ENCODE data around the gene TMEM100. TPM values are rescaled to one million over a fixed set of nuclear protein-coding genes. Genes with fewer than 3 reads are reported as not detected.

Gene TMEM100
- total and polyA plus RNA-seq, 10 of the 15 experiments (the other 5 are each of a cell fraction or from before 2014, with no cell fraction given): not detected

DNA sequence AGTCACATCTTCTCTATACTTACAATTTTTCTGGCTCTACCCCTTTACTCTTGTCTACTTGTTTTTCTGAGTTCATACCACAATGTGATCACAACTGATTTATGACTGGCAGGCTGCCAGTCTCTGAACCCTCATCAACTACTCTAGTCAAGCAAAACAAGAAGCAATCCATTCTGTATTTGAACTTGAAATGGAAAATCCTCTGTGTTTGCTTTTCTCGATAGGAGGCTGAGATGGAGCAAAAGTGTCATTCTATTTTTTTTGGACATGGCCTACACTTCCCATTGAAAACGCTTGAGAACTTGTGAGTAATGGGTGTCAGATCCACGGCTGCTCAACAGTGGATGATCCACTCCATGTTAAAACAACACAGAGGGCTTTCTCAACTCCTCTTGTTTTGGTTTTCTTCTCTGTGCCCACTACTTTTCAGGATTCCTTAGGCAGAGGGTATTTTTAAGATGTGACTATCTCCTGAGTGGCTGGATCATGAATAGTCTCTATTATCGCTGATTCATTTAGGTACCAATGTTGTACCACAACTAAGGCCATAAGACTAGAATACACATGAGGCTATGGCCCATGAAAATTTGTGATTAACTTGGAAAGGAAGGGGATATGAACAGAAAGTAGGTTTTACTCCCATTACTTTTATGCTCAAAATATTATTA, 11.7 kb downstream of the TMEM100 start:
- no peak for DNase-seq (ENCODE audit: low read depth, low spot score)
- no peak for FAIRE-seq
- no peaks in the 10 kb centered on the region for H3K36me3 ChIP-seq (ENCODE audit: control insufficient read depth in 2 of 2, insufficient read depth in 2 of 2, low read length in 1 of 2)
- WGBS (ENCODE audit: insufficient coverage, insufficient replicate concordance, low lambda C conversion rate, missing lambda C conversion rate): 31% methylated on average over 4 of the region's 4 CpGs
- H3K4me3 ChIP-seq: no peak overlapping the region
- no peaks in the 10 kb centered on the region for H3K79me2 ChIP-seq (ENCODE audit: control insufficient read depth, insufficient read depth, low read length)
- ChIA-PET CTCF (no interaction called here), SMC1A (ENCODE audit: uncharacterized antibody, unreplicated experiment) (no interaction called here), POLR2A (no interaction called here), RAD21 (ENCODE audit: unreplicated experiment) (no interaction called here)
- H3K9me3 ChIP-seq (replicated peaks; ENCODE audit: control insufficient read depth, insufficient read depth, low read length): no peaks in the 10 kb centered on the region
- TF ChIP-seq ZNF274 (IDR thresholded peaks at IDR 0.05; ENCODE audit: insufficient read depth, insufficient read length) (no peak), TARDBP (IDR thresholded peaks at IDR 0.05; ENCODE audit: borderline replicate concordance) (no peak), YBX1 (IDR thresholded peaks at IDR 0.05) (no peak), POLR2AphosphoS5 (IDR thresholded peaks at IDR 0.05; ENCODE audit: low read length) (no peak), TAF1 (IDR thresholded peaks at IDR 0.05; ENCODE audit: borderline replicate concordance, low read depth, low read length) (no peak), FOXK2 (IDR thresholded peaks at IDR 0.05) (no peak), HDAC6 (IDR thresholded peaks at IDR 0.05; ENCODE audit: unreplicated experiment) (no peak), BMI1 (IDR thresholded peaks at IDR 0.05; ENCODE audit: borderline replicate concordance) (no peak), SIN3A (IDR thresholded peaks at IDR 0.05; ENCODE audit: low read depth, low read length) (no peak), BHLHE40 (IDR thresholded peaks at IDR 0.05; ENCODE audit: borderline replicate concordance in 1 of 2, low read depth in 2 of 2, low read length in 1 of 2) (no peak), CBX5 (IDR thresholded peaks at IDR 0.05; ENCODE audit: low read depth) (no peak)
- H3K27ac ChIP-seq (ENCODE audit: control insufficient read depth, insufficient read depth): no peak overlapping the region
- ATAC-seq: no peak
- intact Hi-C loops (cut with micrococcal nuclease; ENCODE audit: unreplicated experiment): no loop called here
- BruUV-seq (replicated peaks): no TSS peak
- H3K9ac ChIP-seq (ENCODE audit: control insufficient read depth, insufficient read depth, low read length): no peak overlapping the region
- no peak overlapping the region for H3K4me2 ChIP-seq (ENCODE audit: control insufficient read depth, insufficient read depth)
- H3K4me1 ChIP-seq (ENCODE audit: control insufficient read depth, insufficient read depth, low read length): no peaks in the 10 kb centered on the region
- no peaks in the 10 kb centered on the region for H3K27me3 ChIP-seq (replicated peaks in 1 of 2; ENCODE audit: control insufficient read depth in 2 of 2, insufficient read depth in 2 of 2, low read length in 1 of 2)
- no peak overlapping the region for H2AFZ ChIP-seq (ENCODE audit: control insufficient read depth, low read depth, low read length)
- no peaks in the 10 kb centered on the region for H4K20me1 ChIP-seq (ENCODE audit: control insufficient read depth, insufficient read depth)
- in situ Hi-C loops (cut with MboI): no loop called here

All from GM12878 (cell line).